Measurements from ENCODE around the gene XRCC2.

Gene XRCC2

GRCh38 chr7:152664636-152665035 is 11.3 kb downstream of the XRCC2 start:
- Histone ChIP-seq H3K27ac (no peak overlapping the region), H3K36me3 (ENCODE audit: control insufficient read depth, insufficient read depth, low read length) (no peaks in the 10 kb centered on the region), H3K4me3 (ENCODE audit: low read depth, low read length) (no peak overlapping the region), H3K9ac (no peak overlapping the region), H3K79me2 (no peaks in the 10 kb centered on the region), H2AFZ (no peak overlapping the region), H3K9me3 (ENCODE audit: control insufficient read depth, low read length) (no peaks in the 10 kb centered on the region), H3K4me1 (no peaks in the 10 kb centered on the region), H3K27me3 (ENCODE audit: control insufficient read depth, insufficient read depth, low read length) (no peaks in the 10 kb centered on the region), H3K4me2 (ENCODE audit: low read length) (no peak overlapping the region)
- no peak for TF ChIP-seq CTCF (IDR thresholded peaks at IDR 0.05)

GRCh38 chr7:152663931-152664330 is 12.0 kb downstream of the XRCC2 start:
- H3K9me3 ChIP-seq (ENCODE audit: control insufficient read depth, low read length): no peaks in the 10 kb centered on the region
- TF ChIP-seq CTCF (IDR thresholded peaks at IDR 0.05): no peak
- H3K4me2 ChIP-seq (ENCODE audit: low read length): no peak overlapping the region
- no peak overlapping the region for H3K9ac ChIP-seq
- no peak overlapping the region for H2AFZ ChIP-seq
- H3K27me3 ChIP-seq (ENCODE audit: control insufficient read depth, insufficient read depth, low read length): no peaks in the 10 kb centered on the region
- no peaks in the 10 kb centered on the region for H3K79me2 ChIP-seq
- H3K27ac ChIP-seq: no peak overlapping the region
- H3K36me3 ChIP-seq (ENCODE audit: control insufficient read depth, insufficient read depth, low read length): no peaks in the 10 kb centered on the region
- H3K4me3 ChIP-seq (ENCODE audit: low read depth, low read length): no peak overlapping the region
- no peaks in the 10 kb centered on the region for H3K4me1 ChIP-seq

GRCh38 chr7:152663148-152663740 is 12.7 kb downstream of the XRCC2 start:
- TF ChIP-seq CTCF (IDR thresholded peaks at IDR 0.05): no peak
- Histone ChIP-seq H3K4me2 (ENCODE audit: low read length) (no peak overlapping the region), H3K79me2 (no peaks in the 10 kb centered on the region), H3K4me3 (ENCODE audit: low read depth, low read length) (no peak overlapping the region), H3K27ac (no peak overlapping the region), H3K9ac (no peak overlapping the region), H2AFZ (no peak overlapping the region), H3K4me1 (no peaks in the 10 kb centered on the region), H3K9me3 (ENCODE audit: control insufficient read depth, low read length) (no peaks in the 10 kb centered on the region), H3K36me3 (ENCODE audit: control insufficient read depth, insufficient read depth, low read length) (no peaks in the 10 kb centered on the region), H3K27me3 (ENCODE audit: control insufficient read depth, insufficient read depth, low read length) (no peaks in the 10 kb centered on the region)

GRCh38 chr7:152661479-152661878 is 14.5 kb downstream of the XRCC2 start:
- TF ChIP-seq CTCF (IDR thresholded peaks at IDR 0.05): no peak
- no peaks in the 10 kb centered on the region for H3K4me1 ChIP-seq
- H3K27me3 ChIP-seq (ENCODE audit: control insufficient read depth, insufficient read depth, low read length): no peaks in the 10 kb centered on the region
- no peak overlapping the region for H2AFZ ChIP-seq
- no peak overlapping the region for H3K4me2 ChIP-seq (ENCODE audit: low read length)
- no peaks in the 10 kb centered on the region for H3K9me3 ChIP-seq (ENCODE audit: control insufficient read depth, low read length)
- no peaks in the 10 kb centered on the region for H3K79me2 ChIP-seq
- no peak overlapping the region for H3K27ac ChIP-seq
- no peak overlapping the region for H3K4me3 ChIP-seq (ENCODE audit: low read depth, low read length)
- H3K9ac ChIP-seq: no peak overlapping the region
- H3K36me3 ChIP-seq (ENCODE audit: control insufficient read depth, insufficient read depth, low read length): no peaks in the 10 kb centered on the region

GRCh38 chr7:152660021-152660420 is 15.9 kb downstream of the XRCC2 start:
- H3K79me2 ChIP-seq: no peaks in the 10 kb centered on the region
- H3K36me3 ChIP-seq (ENCODE audit: control insufficient read depth, insufficient read depth, low read length): no peaks in the 10 kb centered on the region
- no peak overlapping the region for H2AFZ ChIP-seq
- TF ChIP-seq CTCF (IDR thresholded peaks at IDR 0.05): no peak
- no peaks in the 10 kb centered on the region for H3K27me3 ChIP-seq (ENCODE audit: control insufficient read depth, insufficient read depth, low read length)
- no peak overlapping the region for H3K27ac ChIP-seq
- no peak overlapping the region for H3K4me2 ChIP-seq (ENCODE audit: low read length)
- no peak overlapping the region for H3K4me3 ChIP-seq (ENCODE audit: low read depth, low read length)
- no peaks in the 10 kb centered on the region for H3K9me3 ChIP-seq (ENCODE audit: control insufficient read depth, low read length)
- H3K4me1 ChIP-seq: no peaks in the 10 kb centered on the region
- H3K9ac ChIP-seq: no peak overlapping the region

Data from parathyroid adenoma (tissue), 2 donors.